Keratinocyte (primary cell): Measurements from ENCODE around the gene FBLN5. TPM values are rescaled to one million over a fixed set of nuclear protein-coding genes. Genes with fewer than 3 reads are reported as not detected.

Experiments used
- DNase-seq: peaks from one replicate; pipeline ENCODE4 v3.0.0-alpha.2; 2011; ENCODE audit warnings: low read depth, missing footprints, low spot score
- FAIRE-seq: peaks from 2 replicates; lab custom pipeline; 2011; peaks lifted over from hg19 to GRCh38; lab: Jason Lieb, UNC
- H2AFZ ChIP-seq: 2 replicates; pipeline ENCODE4 v1.6.0; 2012; ENCODE audit warnings: low read length, control low read depth, inconsistent platforms; ENCODE audit not compliant: control insufficient read depth
- H3K27ac ChIP-seq: 2 replicates; pipeline ENCODE4 v1.5.1; 2011; ENCODE audit warnings: low read length; ENCODE audit not compliant: control insufficient read depth, insufficient read depth
- H3K27me3 ChIP-seq: 3 replicates; pipeline ENCODE4 v1.6.0; 2011; ENCODE audit warnings: low read length; ENCODE audit not compliant: control insufficient read depth, insufficient read depth; ENCODE audit errors: extremely low read depth
- H3K36me3 ChIP-seq, 2 experiments: 2 replicates in 1 of 2; 3 replicates in 1 of 2; pipeline ENCODE4 v1.5.1; 2011; ENCODE audit warnings: low read length in 2 of 2, mild to moderate bottlenecking in 1 of 2; ENCODE audit not compliant: control insufficient read depth in 2 of 2, insufficient read depth in 2 of 2; ENCODE audit errors: extremely low read depth in 1 of 2
- H3K4me1 ChIP-seq: 3 replicates; pipeline ENCODE4 v1.5.1; 2011; ENCODE audit warnings: low read length; ENCODE audit not compliant: control insufficient read depth, insufficient read depth; ENCODE audit errors: extremely low read depth
- H3K4me2 ChIP-seq: 3 replicates; pipeline ENCODE4 v1.6.0; 2011; ENCODE audit warnings: low read depth, low read length; ENCODE audit not compliant: control insufficient read depth, insufficient read depth; ENCODE audit errors: extremely low read depth
- H3K4me3 ChIP-seq, 3 experiments: fragments of 200-600 bp in 1 of 3; sonication (generic) in 1 of 3; 2 replicates in 2 of 3; 3 replicates in 1 of 3; pipeline ENCODE4 v1.5.1; 2011 to 2016; ENCODE audit warnings: low read length in 3 of 3, mild to moderate bottlenecking in 3 of 3, control low read depth in 2 of 3, inconsistent platforms in 1 of 3, low read depth in 1 of 3, mixed read lengths in 1 of 3, mixed run types in 1 of 3, moderate library complexity in 1 of 3; ENCODE audit not compliant: control insufficient read depth in 2 of 3, insufficient read depth in 2 of 3; ENCODE audit errors: extremely low read depth in 1 of 3
- H3K79me2 ChIP-seq: 2 replicates; pipeline ENCODE4 v1.6.0; 2012; ENCODE audit warnings: low read length; ENCODE audit not compliant: control insufficient read depth, insufficient read depth
- H3K9ac ChIP-seq: 3 replicates; pipeline ENCODE4 v1.6.0; 2011; ENCODE audit warnings: low read length; ENCODE audit not compliant: control insufficient read depth, insufficient read depth; ENCODE audit errors: extremely low read depth
- H3K9me1 ChIP-seq: 3 replicates; pipeline ENCODE4 v1.6.0; 2011; ENCODE audit warnings: low read length; ENCODE audit not compliant: control insufficient read depth, insufficient read depth; ENCODE audit errors: extremely low read depth
- H3K9me3 ChIP-seq: 2 replicates; pipeline ENCODE4 v1.5.1; 2012; ENCODE audit warnings: low read depth, low read length; ENCODE audit not compliant: control insufficient read depth
- H4K20me1 ChIP-seq: 3 replicates; pipeline ENCODE4 v1.6.0; 2011; ENCODE audit warnings: low read length; ENCODE audit not compliant: control insufficient read depth, insufficient read depth; ENCODE audit errors: extremely low read depth
- CTCF ChIP-seq, 3 experiments: IDR thresholded peaks in 1 of 3; conservative IDR thresholded peaks in 1 of 3; optimal IDR thresholded peaks in 1 of 3; 2 replicates in 2 of 3; 3 replicates in 1 of 3; pipeline versions ENCODE3 to v1.5.1; 2011; ENCODE audit warnings: low read length in 3 of 3, mild to moderate bottlenecking in 3 of 3, moderate library complexity in 2 of 3, control low read depth in 1 of 3, inconsistent platforms in 1 of 3; ENCODE audit not compliant: insufficient read depth in 2 of 3; ENCODE audit errors: extremely low read depth in 1 of 3
- EZH2 ChIP-seq: IDR thresholded peaks from one replicate; pipeline ENCODE4 v1.6.1; 2012; ENCODE audit warnings: inconsistent platforms, mild to moderate bottlenecking, low read length, moderate library complexity
- dilution Hi-C: fragments of 300-500 bp; cut with MboI; formaldehyde crosslinking; loops from one replicate; pipeline ENCODE4 v1.7.0; 2020; ENCODE audit warnings: low sequenced_read_pairs; ENCODE audit not compliant: extremely low pct_ligation_motif_present
- polyA plus RNA-seq, 5 experiments: library from polyadenylated mRNA; depleted of rRNA in 3 of 5; stranded (reverse) in 3 of 5; stranded (forward) in 1 of 5; unstranded in 1 of 5; fragments of >200 nt; gene quantifications; 1 replicate in 1 of 5; 2 replicates in 3 of 5; 3 replicates in 1 of 5; pipeline versions ENCODE4 v1.2.1 to v1.2.3, GENCODE V29; 2011 to 2012; ENCODE audit warnings: missing spikeins in 2 of 5, low read depth in 1 of 5, low replicate concordance in 1 of 5

The FBLN5 gene
- polyA plus RNA-seq, 1 donor (not counting 4 experiments of a cell fraction or from before 2014, with no cell fraction given) = 0.10 TPM

- no peaks in the 10 kb centered on the region for H3K9me1 ChIP-seq
- H3K79me2 ChIP-seq = peaks cover 2% of the 10 kb centered on the region
- H4K20me1 ChIP-seq = no peaks in the 10 kb centered on the region
- no peak overlapping the region for H3K9ac ChIP-seq
- no peak for TF ChIP-seq EZH2
- TF ChIP-seq CTCF (optimal IDR thresholded peaks at IDR 0.05 in 1 of 3, IDR thresholded peaks at IDR 0.05 in 1 of 3, conservative IDR thresholded peaks at IDR 0.05 in 1 of 3; ENCODE audit: extremely low read depth in 1 of 3, insufficient read depth in 2 of 3, low read length in 3 of 3) = no peak
- dilution Hi-C loops = no loop called here
- FAIRE-seq (no peak), DNase-seq (no peak)
- no peaks in the 10 kb centered on the region for H3K9me3 ChIP-seq
- H3K4me2 ChIP-seq = no peak overlapping the region
- H3K27ac ChIP-seq = no peak overlapping the region
- H3K36me3 ChIP-seq = no peaks in the 10 kb centered on the region
- H3K27me3 ChIP-seq = no peaks in the 10 kb centered on the region
- no peak overlapping the region for H3K4me3 ChIP-seq
- no peak overlapping the region for H2AFZ ChIP-seq
- peaks cover 4% of the 10 kb centered on the region for H3K4me1 ChIP-seq
Measured at GRCh38 chr14:91839749-91840148, 107.7 kb downstream of the FBLN5 start.

GRCh38 chr14:91837076-91837475 is 110.4 kb downstream of the FBLN5 start:
- FAIRE-seq = no peak
- Histone ChIP-seq H3K79me2 (peaks cover 15% of the 10 kb centered on the region), H3K9ac (peak overlapping the region; percentile 72), H3K4me1 (peaks cover 7% of the 10 kb centered on the region), H3K27ac (peak overlapping the region; percentile 57), H3K4me2 (peak overlapping the region; percentile 93), H3K36me3 (no peaks in the 10 kb centered on the region), H4K20me1 (no peaks in the 10 kb centered on the region), H3K4me3 (peak overlapping the region; percentile 84 to 88 (median 85)), H3K9me1 (no peaks in the 10 kb centered on the region), H2AFZ (peak overlapping the region; percentile 97), H3K9me3 (no peaks in the 10 kb centered on the region), H3K27me3 (no peaks in the 10 kb centered on the region)
- TF ChIP-seq CTCF (optimal IDR thresholded peaks at IDR 0.05 in 1 of 3, IDR thresholded peaks at IDR 0.05 in 1 of 3, conservative IDR thresholded peaks at IDR 0.05 in 1 of 3; ENCODE audit: extremely low read depth in 1 of 3, insufficient read depth in 2 of 3, low read length in 3 of 3) (no peak), EZH2 (no peak)
- DNase-seq = no peak
- dilution Hi-C loops = no loop called here
